Body of pancreas (tissue), 4 donors: Measurements from ENCODE around the gene PDE9A.

Experiments used
- CTCF ChIP-seq, 7 experiments: fragments of 450-650 bp in 4 of 7; fragments of 200-600 bp in 3 of 7; sonication (generic) in 3 of 7; IDR thresholded peaks; one replicate each; pipeline ENCODE4 v1.5.1; 2016 to 2019; ENCODE audit warnings: antibody characterized with exemption in 7 of 7
- POLR2A ChIP-seq, 3 donors: fragments of 450-650 bp; IDR thresholded peaks; one replicate each; pipeline ENCODE4 v1.6.1; 2016; ENCODE audit warnings: antibody characterized with exemption in 3 of 3, mild to moderate bottlenecking in 2 of 3

GRCh38 chr21:42642219-42642745 is 11.1 kb upstream of the PDE9A start:
- TF ChIP-seq CTCF (IDR thresholded peaks at IDR 0.05) (no peak), POLR2A (IDR thresholded peaks at IDR 0.05) (no peak)
